HG03520 (cell line): ENCODE measurements around the gene NMT1.
A peak's percentile ranks its signal among the peaks of the same experiment; 100 is the strongest.

ENCODE experiments used
- ATAC-seq: cut with Tn5 transposase; IDR thresholded peaks from one replicate; pipeline ENCODE4 v1.9.1; 2021; ENCODE audit warnings: mild to moderate bottlenecking, moderate library complexity; ENCODE audit not compliant: unreplicated experiment

The NMT1 gene

GRCh38 chr17:45060797-45061605, at the start of gene NMT1:
Gene NMT1 (plus strand): TSS chr17:45061317. CDS start chr17:45061330, 13 bp downstream.
- peak; percentile 78 for ATAC-seq

- ATAC-seq, result no peak
These were observed 49.4 kb upstream of the NMT1 start for GRCh38 chr17:45011767-45012166.

GRCh38 chr17:45013021-45013997, 47.8 kb upstream of the NMT1 start:
- no peak for ATAC-seq

GRCh38 chr17:45016237-45016636, 44.9 kb upstream of the NMT1 start:
- no peak for ATAC-seq

- ATAC-seq, result no peak
These were observed 44.3 kb upstream of the NMT1 start for GRCh38 chr17:45016823-45017222.

- no peak for ATAC-seq
These were observed 42.6 kb upstream of the NMT1 start for GRCh38 chr17:45018514-45018847.

GRCh38 chr17:45018848-45019711, 42.0 kb upstream of the NMT1 start:
- ATAC-seq, result no peak

GRCh38 chr17:45020354-45021138, 40.6 kb upstream of the NMT1 start:
- no peak for ATAC-seq

GRCh38 chr17:45021607-45022287, 39.4 kb upstream of the NMT1 start:
- peak; percentile 65 for ATAC-seq

GRCh38 chr17:45022288-45022648, 38.8 kb upstream of the NMT1 start:
- ATAC-seq, result no peak

GRCh38 chr17:45022655-45023339, 38.3 kb upstream of the NMT1 start:
- no peak for ATAC-seq

GRCh38 chr17:45029096-45029495, 32.0 kb upstream of the NMT1 start:
- ATAC-seq, result no peak

- no peak for ATAC-seq
These were observed 31.2 kb upstream of the NMT1 start for GRCh38 chr17:45029758-45030423.

GRCh38 chr17:45030733-45031132, 30.4 kb upstream of the NMT1 start:
- ATAC-seq, result no peak

- ATAC-seq, result no peak
These were observed 29.6 kb upstream of the NMT1 start for GRCh38 chr17:45031231-45032173.

GRCh38 chr17:45032174-45032541, 29.0 kb upstream of the NMT1 start:
- ATAC-seq, result no peak

GRCh38 chr17:45034599-45034998, 26.5 kb upstream of the NMT1 start:
- ATAC-seq, result no peak
